ENCODE results near the gene OR4M2. TPM values are rescaled to one million over a fixed set of nuclear protein-coding genes. Genes with fewer than 3 reads are reported as not detected.
"Not testable (repeated sequence)": the region's sequence is repeated elsewhere in the genome, so short reads cannot be mapped to it uniquely, and the experiment has no call there.

Gene OR4M2, protein sequence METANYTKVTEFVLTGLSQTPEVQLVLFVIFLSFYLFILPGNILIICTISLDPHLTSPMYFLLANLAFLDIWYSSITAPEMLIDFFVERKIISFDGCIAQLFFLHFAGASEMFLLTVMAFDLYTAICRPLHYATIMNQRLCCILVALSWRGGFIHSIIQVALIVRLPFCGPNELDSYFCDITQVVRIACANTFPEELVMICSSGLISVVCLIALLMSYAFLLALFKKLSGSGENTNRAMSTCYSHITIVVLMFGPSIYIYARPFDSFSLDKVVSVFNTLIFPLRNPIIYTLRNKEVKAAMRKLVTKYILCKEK
- not detected in 2 replicates for total RNA-seq

DNA sequence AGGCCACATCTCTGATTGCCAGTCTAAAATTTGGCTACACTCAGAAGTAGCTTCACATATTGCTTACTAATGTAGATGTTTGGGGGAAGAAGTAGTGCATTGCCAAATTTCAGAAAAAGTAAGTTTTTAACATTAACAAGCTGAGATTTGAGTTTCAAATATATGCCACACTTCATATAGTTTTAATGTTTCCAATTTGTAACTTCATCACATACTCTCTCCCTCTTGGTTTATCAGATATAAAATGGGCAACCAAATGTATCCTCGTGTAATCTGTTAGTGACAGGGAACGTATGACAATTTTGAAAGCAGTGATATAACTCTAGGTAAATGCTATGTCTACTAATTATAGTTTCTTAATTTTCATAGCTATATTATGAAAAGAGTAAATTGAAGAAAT is at the start of gene OR4M2:
TSS of gene OR4M2 (plus strand) at position 301 of the 400 bp plus-strand sequence. CDS start at position 399, 98 bp downstream.
- DNase-seq (ENCODE audit: low read depth): not testable (repeated sequence)

DNA sequence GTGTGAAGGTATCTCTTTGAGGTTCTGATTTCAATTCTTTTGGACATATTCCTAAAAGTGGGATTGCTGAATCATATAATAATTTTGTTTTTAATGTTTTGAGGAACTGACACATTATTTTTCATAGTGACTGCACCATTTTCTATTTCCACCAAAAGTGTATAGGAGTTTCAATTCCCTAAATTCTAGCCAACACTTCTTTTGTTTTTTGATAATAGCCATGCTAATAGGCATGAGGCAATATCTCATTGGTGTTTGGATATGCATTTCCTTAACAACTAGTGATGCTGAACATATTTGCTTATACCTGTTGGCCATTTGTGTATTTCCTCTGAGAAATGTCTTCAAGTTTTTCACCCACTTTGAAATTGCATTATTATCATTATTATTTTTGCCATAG is 11.1 kb upstream of the OR4M2 start:
- not testable (repeated sequence) for DNase-seq (ENCODE audit: low read depth)

DNA sequence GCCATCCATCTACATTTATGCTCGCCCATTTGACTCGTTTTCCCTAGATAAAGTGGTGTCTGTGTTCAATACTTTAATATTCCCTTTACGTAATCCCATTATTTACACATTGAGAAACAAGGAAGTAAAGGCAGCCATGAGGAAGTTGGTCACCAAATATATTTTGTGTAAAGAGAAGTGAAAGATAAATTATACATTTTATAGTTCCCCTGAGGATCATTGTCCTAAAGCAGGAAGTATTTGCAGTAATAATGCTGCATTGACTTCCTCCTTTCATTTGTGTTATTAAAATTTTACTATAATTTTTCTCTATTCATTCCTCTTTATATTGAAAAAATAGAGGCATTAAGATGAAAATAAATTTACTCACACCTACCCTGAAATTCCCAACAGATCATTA is 1.1 kb downstream of the OR4M2 start:
- DNase-seq (ENCODE audit: low read depth): not testable (repeated sequence)

DNA sequence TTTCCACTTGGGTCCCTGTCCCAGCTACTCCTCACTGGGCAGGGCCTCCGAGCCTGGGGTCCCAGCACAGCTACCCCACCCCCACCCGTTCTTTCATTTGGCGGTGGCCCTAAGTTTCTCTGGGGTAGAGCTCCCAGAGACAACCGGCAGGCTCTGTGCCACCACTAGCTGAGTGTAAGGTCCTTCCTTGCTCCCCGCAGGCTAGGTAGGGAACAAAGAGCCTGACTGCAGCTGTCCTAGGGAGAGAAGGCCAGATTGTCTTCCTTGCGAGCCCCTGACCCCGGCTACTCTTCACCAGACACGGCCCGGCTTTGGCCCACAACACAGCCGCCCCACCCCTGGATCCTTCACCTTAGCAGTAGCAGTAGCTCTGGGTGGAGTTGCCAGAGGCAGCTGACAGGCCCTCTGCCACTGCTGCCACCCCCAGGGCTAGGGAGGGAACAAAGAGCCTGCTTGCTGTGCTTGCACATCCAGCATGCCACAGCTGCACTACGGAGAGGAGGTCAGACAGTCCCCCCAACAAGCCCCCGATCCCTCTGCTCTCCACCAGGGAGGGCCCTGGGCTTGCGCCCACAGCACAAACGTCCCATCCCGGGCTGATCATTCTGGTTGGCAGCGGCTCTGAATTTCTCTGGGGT is 18.4 kb downstream of the OR4M2 start:
- DNase-seq (ENCODE audit: low read depth): not testable (repeated sequence)

DNA sequence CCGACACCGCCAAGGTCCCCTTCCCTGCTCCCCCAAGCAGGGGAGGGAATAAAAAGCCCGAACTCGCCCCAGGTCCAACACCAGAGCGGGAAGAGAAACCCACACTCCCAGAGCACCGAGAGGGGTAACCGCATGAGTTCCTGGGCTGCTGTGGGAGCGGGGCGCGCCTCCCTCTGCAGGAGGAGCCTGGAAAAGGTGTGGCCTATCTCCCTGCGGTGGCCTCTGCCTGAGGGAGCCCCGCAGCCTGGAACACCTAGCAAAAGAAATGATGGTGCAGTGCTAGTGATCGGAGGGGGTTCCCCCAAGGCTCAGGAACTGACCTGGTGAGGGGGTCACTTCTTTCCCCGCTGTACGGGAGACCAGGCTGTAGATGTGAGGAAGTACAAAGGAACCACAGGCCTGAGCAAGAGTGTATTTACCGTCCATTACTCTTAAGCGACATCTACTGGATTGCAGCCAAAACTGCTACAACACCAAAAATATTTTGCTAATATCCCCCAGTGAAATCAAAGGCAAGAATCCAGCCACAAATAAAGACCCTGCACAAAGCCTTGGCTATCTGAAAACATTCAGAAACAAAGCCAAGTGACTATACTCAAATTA is 19.1 kb downstream of the OR4M2 start:
- DNase-seq (ENCODE audit: low read depth): not testable (repeated sequence)

DNA sequence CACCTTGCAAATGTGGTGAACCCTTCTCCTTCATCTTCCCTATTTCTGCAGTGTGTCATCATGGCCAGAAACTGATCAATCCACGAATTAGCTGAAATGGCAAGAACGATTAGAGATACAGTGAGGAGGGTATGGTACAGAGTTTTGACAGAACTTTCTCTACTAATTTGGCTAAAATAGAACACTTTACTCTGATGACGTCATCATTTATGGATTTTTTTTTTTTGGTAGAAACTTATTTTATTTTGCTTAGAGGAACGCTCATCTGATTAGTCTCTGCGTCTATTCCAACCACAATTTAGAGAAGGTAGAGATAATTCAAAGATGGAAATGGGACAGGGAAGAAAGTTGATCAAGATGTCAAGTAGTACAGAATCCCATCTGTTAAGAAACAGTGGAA is 41.7 kb downstream of the OR4M2 start:
- not testable (repeated sequence) for DNase-seq (ENCODE audit: low read depth)

Other genes starting within 250 kb of the OR4M2 start
- gene POTEB, start 202.8 kb upstream of the OR4M2 start, total RNA-seq: not detected in 2 replicates

Data from renal cortical epithelial cell (primary cell).